WERI-Rb-1 (cell line): ENCODE measurements around the gene EYA4.

Source experiments
- DNase-seq: peaks from one replicate; pipeline ENCODE4 v3.0.0-alpha.2; 2020
- H3K27ac ChIP-seq: fragments of 250-450 bp; sonication (Bioruptor Pico); 2 replicates; pipeline ENCODE4 v1.5.1; 2020; ENCODE audit warnings: mild to moderate bottlenecking, moderate library complexity
- H3K27me3 ChIP-seq: fragments of 250-450 bp; sonication (Bioruptor Pico); 2 replicates; pipeline ENCODE4 v1.5.1; 2021; ENCODE audit warnings: mild to moderate bottlenecking, low read depth, moderate library complexity; ENCODE audit not compliant: insufficient read depth, severe bottlenecking
- H3K36me3 ChIP-seq: fragments of 250-450 bp; sonication (Bioruptor Pico); 2 replicates; pipeline ENCODE4 v1.5.1; 2020; ENCODE audit warnings: mild to moderate bottlenecking, moderate library complexity
- H3K4me3 ChIP-seq: 2 replicates; pipeline ENCODE4 v1.5.1; 2011; ENCODE audit warnings: low read depth, mild to moderate bottlenecking, control low read depth, low read length
- H3K9me3 ChIP-seq: fragments of 250-450 bp; sonication (Bioruptor Pico); 2 replicates; pipeline ENCODE4 v1.5.1; 2021; ENCODE audit warnings: mild to moderate bottlenecking, moderate library complexity; ENCODE audit not compliant: severe bottlenecking
- CTCF ChIP-seq: IDR thresholded peaks from 2 replicates; pipeline ENCODE4 v1.5.1; 2011; ENCODE audit warnings: low read depth, mild to moderate bottlenecking, control low read depth, inconsistent platforms, low read length

The EYA4 gene

GRCh38 chr6:133358574-133359150, 117.5 kb downstream of the EYA4 start:
- H3K4me3 ChIP-seq = no peak overlapping the region
- H3K27me3 ChIP-seq = peaks cover 17% of the 10 kb centered on the region
- DNase-seq = no peak
- H3K36me3 ChIP-seq = no peaks in the 10 kb centered on the region
- H3K27ac ChIP-seq = no peak overlapping the region
- no peaks in the 10 kb centered on the region for H3K9me3 ChIP-seq
- TF ChIP-seq CTCF = no peak

GRCh38 chr6:133359256-133359655, 118.1 kb downstream of the EYA4 start:
- H3K27me3 ChIP-seq = peaks cover 17% of the 10 kb centered on the region
- H3K9me3 ChIP-seq = no peaks in the 10 kb centered on the region
- H3K27ac ChIP-seq = no peak overlapping the region
- H3K36me3 ChIP-seq = no peaks in the 10 kb centered on the region
- no peak for TF ChIP-seq CTCF
- H3K4me3 ChIP-seq = no peak overlapping the region
- no peak for DNase-seq

- TF ChIP-seq CTCF = no peak
- H3K36me3 ChIP-seq = no peaks in the 10 kb centered on the region
- H3K4me3 ChIP-seq = no peak overlapping the region
- peaks cover 17% of the 10 kb centered on the region for H3K27me3 ChIP-seq
- no peaks in the 10 kb centered on the region for H3K9me3 ChIP-seq
- DNase-seq = no peak
- no peak overlapping the region for H3K27ac ChIP-seq
These were observed 118.6 kb downstream of the EYA4 start for GRCh38 chr6:133359760-133360159.

- Histone ChIP-seq H3K36me3 (no peaks in the 10 kb centered on the region), H3K4me3 (no peak overlapping the region), H3K27ac (no peak overlapping the region), H3K9me3 (no peaks in the 10 kb centered on the region), H3K27me3 (peaks cover 17% of the 10 kb centered on the region)
- no peak for DNase-seq
- TF ChIP-seq CTCF = no peak
These were observed 119.0 kb downstream of the EYA4 start for GRCh38 chr6:133360194-133360593.

- H3K27me3 ChIP-seq = peaks cover 23% of the 10 kb centered on the region
- H3K9me3 ChIP-seq = no peaks in the 10 kb centered on the region
- no peak overlapping the region for H3K27ac ChIP-seq
- H3K36me3 ChIP-seq = no peaks in the 10 kb centered on the region
- H3K4me3 ChIP-seq = no peak overlapping the region
- TF ChIP-seq CTCF = no peak
- DNase-seq = no peak
These were observed 121.7 kb downstream of the EYA4 start for GRCh38 chr6:133362813-133363212.

GRCh38 chr6:133368664-133369063, 127.5 kb downstream of the EYA4 start:
- Histone ChIP-seq H3K27me3 (peaks cover 18% of the 10 kb centered on the region), H3K9me3 (no peaks in the 10 kb centered on the region), H3K36me3 (no peaks in the 10 kb centered on the region), H3K4me3 (no peak overlapping the region), H3K27ac (no peak overlapping the region)
- TF ChIP-seq CTCF = no peak
- no peak for DNase-seq
